Neuronal stem cell (in vitro differentiated cells): ENCODE measurements around the gene DNAH3.

Source experiments
- DNase-seq: peaks from one replicate; pipeline ENCODE4 v3.0.0-alpha.2; 2013; ENCODE audit warnings: low spot score
- H2AFZ ChIP-seq: one replicate; pipeline ENCODE4 v1.6.1; 2013; ENCODE audit warnings: mild to moderate bottlenecking, low read length, inconsistent platforms
- H2AK5ac ChIP-seq: 2 replicates; pipeline ENCODE4 v1.6.1; 2013; ENCODE audit warnings: low read depth, mild to moderate bottlenecking, inconsistent platforms, low read length, moderate library complexity, mixed read lengths
- H2BK120ac ChIP-seq: 2 replicates; pipeline ENCODE4 v1.6.1; 2013; ENCODE audit warnings: low read depth, mild to moderate bottlenecking, inconsistent platforms, low read length, moderate library complexity, mixed read lengths
- H2BK12ac ChIP-seq: one replicate; pipeline ENCODE4 v1.6.1; 2013; ENCODE audit warnings: low read length, inconsistent platforms
- H2BK15ac ChIP-seq: 2 replicates; pipeline ENCODE4 v1.6.1; 2013; ENCODE audit warnings: mild to moderate bottlenecking, low read length, inconsistent platforms, mixed read lengths
- H2BK5ac ChIP-seq: one replicate; pipeline ENCODE4 v1.6.1; 2013; ENCODE audit warnings: inconsistent platforms, mild to moderate bottlenecking, low read length, moderate library complexity
- H3K14ac ChIP-seq: one replicate; pipeline ENCODE4 v1.6.1; 2013; ENCODE audit warnings: low read length, inconsistent platforms
- H3K18ac ChIP-seq: 2 replicates; pipeline ENCODE4 v1.6.1; 2013; ENCODE audit warnings: low read length, inconsistent platforms
- H3K23ac ChIP-seq: 2 replicates; pipeline ENCODE4 v1.6.1; 2013; ENCODE audit warnings: low read depth, mild to moderate bottlenecking, mixed read lengths, low read length, inconsistent platforms; ENCODE audit not compliant: poor library complexity
- H3K27ac ChIP-seq: replicated peaks from 3 replicates; pipeline ENCODE4 v1.5.1; 2013; ENCODE audit warnings: low read length, inconsistent platforms
- H3K27me3 ChIP-seq, 3 experiments: 2 replicates each; pipeline ENCODE4 v1.6.1; 2013; ENCODE audit warnings: low read length in 3 of 3, mild to moderate bottlenecking in 2 of 3, inconsistent platforms in 1 of 3, low read depth in 1 of 3, mixed read lengths in 1 of 3, moderate library complexity in 1 of 3; ENCODE audit not compliant: control insufficient read depth in 3 of 3, insufficient read depth in 3 of 3
- H3K36me3 ChIP-seq, 2 donors: replicated peaks in 1 of 2; 2 replicates each; pipeline ENCODE4 v1.6.1; 2013; ENCODE audit warnings: low read length in 2 of 2; ENCODE audit not compliant: control insufficient read depth in 2 of 2, insufficient read depth in 2 of 2
- H3K4ac ChIP-seq: 2 replicates; pipeline ENCODE4 v1.6.1; 2013; ENCODE audit warnings: inconsistent platforms, mild to moderate bottlenecking, low read length, moderate library complexity
- H3K4me1 ChIP-seq, 2 donors: 1 replicate in 1 of 2; 2 replicates in 1 of 2; pipeline ENCODE4 v1.6.1; 2013; ENCODE audit warnings: low read length in 2 of 2, low read depth in 1 of 2; ENCODE audit not compliant: control insufficient read depth in 2 of 2, insufficient read depth in 1 of 2
- H3K4me2 ChIP-seq: one replicate; pipeline ENCODE4 v1.6.1; 2013; ENCODE audit warnings: mild to moderate bottlenecking, low read length, inconsistent platforms; ENCODE audit not compliant: insufficient read depth, poor library complexity, severe bottlenecking
- H3K4me3 ChIP-seq, 2 donors: 2 replicates each; pipeline ENCODE4 v1.5.1; 2013; ENCODE audit warnings: low read length in 2 of 2, mild to moderate bottlenecking in 2 of 2, inconsistent platforms in 1 of 2, moderate library complexity in 1 of 2
- H3K79me1 ChIP-seq: one replicate; pipeline ENCODE4 v1.6.1; 2013; ENCODE audit warnings: low read depth, mild to moderate bottlenecking, inconsistent platforms, low read length, moderate library complexity
- H3K9ac ChIP-seq: one replicate; pipeline ENCODE4 v1.6.1; 2013; ENCODE audit warnings: mild to moderate bottlenecking, low read depth, low read length, inconsistent platforms; ENCODE audit not compliant: poor library complexity
- H3K9me3 ChIP-seq, 2 donors: replicated peaks in 1 of 2; 2 replicates each; pipeline versions ENCODE3 to v1.6.1; 2013; ENCODE audit warnings: low read length in 2 of 2, mild to moderate bottlenecking in 2 of 2, inconsistent platforms in 1 of 2, low read depth in 1 of 2, mixed read lengths in 1 of 2, moderate library complexity in 1 of 2; ENCODE audit not compliant: control insufficient read depth in 2 of 2, insufficient read depth in 1 of 2
- H4K8ac ChIP-seq: one replicate; pipeline ENCODE4 v1.6.1; 2013; ENCODE audit warnings: low read depth, mild to moderate bottlenecking, inconsistent platforms, low read length, moderate library complexity
- H4K91ac ChIP-seq: one replicate; pipeline ENCODE4 v1.6.1; 2013; ENCODE audit warnings: low read length, low read depth, mild to moderate bottlenecking, inconsistent platforms; ENCODE audit not compliant: poor library complexity
- WGBS, 2 donors: extraction: QIAGEN DNeasy Blood & Tissue Kit; methylation state at CpG; one replicate each; pipeline ENCODE4 v1.1.7; 2013; ENCODE audit warnings: missing lambda C conversion rate in 2 of 2, mixed read lengths in 1 of 2; ENCODE audit not compliant: insufficient read length in 2 of 2, insufficient replicate concordance in 1 of 2; ENCODE audit errors: extremely low coverage in 2 of 2; 5-methylcytosine and 5-hydroxymethylcytosine counted together

DNAH3 gene

DNA sequence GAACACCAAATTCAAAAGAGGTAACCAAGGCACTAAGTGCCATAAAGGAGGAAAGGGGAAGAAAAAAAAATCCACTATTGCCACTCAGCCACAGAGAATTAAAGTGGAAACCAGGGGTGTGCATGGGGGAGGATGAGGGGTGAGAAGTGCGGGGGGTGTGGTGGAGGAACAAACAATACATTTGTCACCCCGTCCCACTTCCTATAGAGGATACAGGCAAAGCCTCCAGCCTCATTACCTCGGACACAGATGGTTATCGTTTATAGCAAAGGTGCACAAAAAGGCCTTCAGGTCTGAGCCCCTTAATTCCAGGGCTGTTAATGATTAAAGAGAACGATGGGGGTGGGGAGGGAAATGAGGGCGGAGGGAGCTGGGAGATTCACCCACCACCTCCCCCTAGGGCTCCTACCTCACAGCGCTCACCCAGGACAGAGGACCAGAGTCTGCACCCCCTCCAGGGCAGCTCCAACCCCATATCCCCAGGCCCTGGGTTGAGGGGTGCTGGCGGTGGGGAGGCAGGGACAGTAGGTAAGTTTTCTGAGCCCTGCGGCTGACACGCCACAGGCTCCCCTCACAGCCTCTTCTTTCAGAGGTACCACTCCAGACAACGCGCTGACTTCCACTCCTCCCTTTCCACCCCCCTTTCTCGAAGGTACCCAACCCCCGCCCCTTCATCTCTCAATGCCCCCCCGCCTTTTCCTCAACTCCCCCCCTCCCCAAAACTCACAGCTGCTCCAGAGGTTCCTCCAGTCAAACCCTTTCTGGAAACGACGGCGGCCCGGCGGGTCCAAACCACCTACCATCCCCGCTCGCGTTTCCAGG, 251.0 kb downstream of the DNAH3 start:
- H3K23ac ChIP-seq, result no peak overlapping the region
- DNase-seq, result peak; percentile 17
- no peaks in the 10 kb centered on the region for H3K27me3 ChIP-seq

DNA sequence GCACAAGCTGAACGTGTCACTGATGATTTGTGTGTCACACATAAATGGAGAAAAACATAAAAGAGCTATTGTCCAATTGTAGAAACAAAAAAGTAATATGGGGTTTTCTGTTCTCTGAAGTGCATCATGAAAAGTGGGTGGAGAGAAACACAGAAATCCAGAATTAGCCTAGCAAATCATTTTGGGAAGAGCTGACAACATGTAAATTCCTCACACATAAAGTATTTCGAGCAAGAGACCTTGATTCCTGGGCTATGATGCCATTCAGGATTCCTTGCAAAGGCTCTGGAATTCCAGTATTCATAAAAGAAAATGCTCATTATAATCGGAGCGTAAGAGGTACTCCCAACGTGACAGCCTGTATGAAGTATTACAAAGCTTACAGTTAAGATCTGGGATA, 251.6 kb downstream of the DNAH3 start:
- Histone ChIP-seq H4K8ac (no peak overlapping the region), H2BK15ac (no peak overlapping the region), H3K9me3 (no peaks in the 10 kb centered on the region), H2BK120ac (no peak overlapping the region), H3K36me3 (peaks cover 7 to 48% of the 10 kb centered on the region in 2 donors), H2BK12ac (no peak overlapping the region), H3K14ac (no peak overlapping the region), H3K23ac (no peak overlapping the region), H3K4me3 (peak overlapping the region; percentile 73 to 96), H2AK5ac (no peak overlapping the region), H2AFZ (no peak overlapping the region), H3K18ac (no peak overlapping the region), H3K4me1 (peaks cover 7 to 16% of the 10 kb centered on the region in 2 donors), H3K79me1 (peaks cover 7% of the 10 kb centered on the region), H3K9ac (no peak overlapping the region), H3K4ac (no peak overlapping the region), H2BK5ac (no peak overlapping the region), H3K27ac (no peak overlapping the region), H3K4me2 (peak overlapping the region; percentile 81), H4K91ac (no peak overlapping the region), H3K27me3 (no peaks in the 10 kb centered on the region)
- DNase-seq, result no peak
- WGBS, 2 donors, result no CpG with 5 or more reads among the region's 5 CpGs

More for the DNA sequence above, 251.0 kb downstream of the DNAH3 start:
- Histone ChIP-seq H3K18ac (peak overlapping the region; percentile 88), H3K9me3 (no peaks in the 10 kb centered on the region), H3K4me2 (peak overlapping the region; percentile 81), H3K4me3 (peak overlapping the region; percentile 73 to 96), H2BK15ac (no peak overlapping the region), H3K14ac (no peak overlapping the region), H3K9ac (peak overlapping the region; percentile 97), H4K8ac (no peak overlapping the region), H2BK5ac (no peak overlapping the region), H3K27ac (peak overlapping the region; percentile 29), H2BK12ac (no peak overlapping the region), H4K91ac (no peak overlapping the region), H3K4ac (no peak overlapping the region), H3K79me1 (peaks cover 5% of the 10 kb centered on the region), H2BK120ac (no peak overlapping the region), H2AFZ (peak overlapping the region; percentile 88), H2AK5ac (no peak overlapping the region), H3K36me3 (peaks cover 5 to 42% of the 10 kb centered on the region in 2 donors), H3K4me1 (peaks cover 7 to 16% of the 10 kb centered on the region in 2 donors)
- no CpG with 5 or more reads among the region's 23 CpGs for WGBS, 2 donors

DNA sequence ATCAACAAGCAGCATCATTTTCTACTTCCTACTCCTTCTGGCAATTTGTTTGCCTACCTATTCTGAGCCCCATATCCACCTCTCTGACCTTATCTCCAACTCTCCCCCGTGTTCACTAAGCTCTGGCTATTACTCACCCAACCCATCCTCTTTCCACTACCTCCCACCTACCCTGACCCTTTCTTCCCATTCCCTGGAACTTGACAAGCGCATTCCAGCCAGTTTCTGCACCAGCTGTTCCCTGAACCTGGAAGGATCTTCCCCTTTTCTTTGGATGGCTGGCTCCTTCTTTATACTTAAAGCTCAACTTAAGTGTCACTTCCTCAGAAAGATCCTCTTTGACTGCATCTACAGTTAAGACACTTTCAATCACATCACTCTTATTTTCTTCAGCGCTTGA, 252.7 kb downstream of the DNAH3 start:
- no peak overlapping the region for H3K18ac ChIP-seq
- no peak overlapping the region for H2BK5ac ChIP-seq
- no peak overlapping the region for H3K23ac ChIP-seq
- no peak overlapping the region for H4K91ac ChIP-seq
- H3K4me1 ChIP-seq, result peaks cover 7 to 16% of the 10 kb centered on the region in 2 donors
- H3K27me3 ChIP-seq, result no peaks in the 10 kb centered on the region
- no peak overlapping the region for H2BK12ac ChIP-seq
- 100% methylated on average over 1 of the region's 3 CpGs for WGBS, 2 donors
- H3K14ac ChIP-seq, result no peak overlapping the region
- H3K9ac ChIP-seq, result no peak overlapping the region
- H3K4ac ChIP-seq, result no peak overlapping the region
- H3K79me1 ChIP-seq, result peaks cover 7% of the 10 kb centered on the region
- H2AK5ac ChIP-seq, result no peak overlapping the region
- no peak overlapping the region for H2BK15ac ChIP-seq
- H4K8ac ChIP-seq, result no peak overlapping the region
- H2AFZ ChIP-seq, result no peak overlapping the region
- H3K27ac ChIP-seq, result no peak overlapping the region
- H3K4me3 ChIP-seq, result no peak overlapping the region
- peaks cover 7 to 52% of the 10 kb centered on the region in 2 donors for H3K36me3 ChIP-seq
- H3K9me3 ChIP-seq, result no peaks in the 10 kb centered on the region
- H2BK120ac ChIP-seq, result no peak overlapping the region
- no peak overlapping the region for H3K4me2 ChIP-seq
- DNase-seq, result no peak

DNA sequence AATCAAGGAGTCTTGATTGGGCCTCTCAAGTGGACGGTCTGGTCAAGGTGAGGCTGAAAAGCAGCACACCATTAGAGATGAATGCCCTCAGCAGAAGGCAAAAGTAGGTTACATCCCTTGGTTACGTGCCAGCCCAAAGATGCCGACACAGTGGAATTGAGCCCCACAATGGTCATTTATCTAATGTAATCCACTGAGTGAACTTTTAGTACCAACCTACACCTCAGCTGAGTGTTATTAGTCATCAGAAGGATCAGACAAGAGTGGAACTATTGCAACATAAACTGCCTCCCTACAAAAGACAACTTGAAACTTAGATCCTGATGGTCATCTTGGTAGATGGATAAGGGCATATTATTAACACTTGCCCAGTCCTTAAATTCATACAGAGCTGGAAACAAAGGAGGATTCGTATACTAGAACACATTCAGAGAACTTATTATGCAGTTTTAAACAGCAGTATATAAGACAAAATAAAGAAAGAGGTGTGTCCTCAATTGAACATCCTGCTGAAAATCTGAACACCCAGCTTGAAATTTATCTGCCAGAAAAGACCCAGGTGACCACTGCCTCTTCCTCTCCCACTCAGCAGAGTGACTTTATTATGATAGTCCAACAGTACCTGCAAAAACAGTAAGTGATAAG, 253.3 kb downstream of the DNAH3 start:
- Histone ChIP-seq H3K23ac (no peak overlapping the region), H3K4me2 (no peak overlapping the region), H3K9me3 (no peaks in the 10 kb centered on the region), H3K9ac (no peak overlapping the region), H3K4me1 (peaks cover 7 to 16% of the 10 kb centered on the region in 2 donors), H3K36me3 (peaks cover 5 to 52% of the 10 kb centered on the region in 2 donors), H3K14ac (no peak overlapping the region), H3K79me1 (peaks cover 7% of the 10 kb centered on the region), H3K27me3 (no peaks in the 10 kb centered on the region), H2BK5ac (no peak overlapping the region), H2BK12ac (no peak overlapping the region), H4K8ac (no peak overlapping the region), H2AK5ac (no peak overlapping the region), H2AFZ (no peak overlapping the region), H3K4me3 (no peak overlapping the region), H3K27ac (no peak overlapping the region), H4K91ac (no peak overlapping the region), H3K18ac (no peak overlapping the region), H3K4ac (no peak overlapping the region), H2BK120ac (no peak overlapping the region), H2BK15ac (no peak overlapping the region)
- no CpG with 5 or more reads among the region's 4 CpGs for WGBS, 2 donors
- DNase-seq, result no peak
